Right lung (tissue), 5 donors: ENCODE results near the gene TMEM52. TPM values are rescaled to one million over a fixed set of nuclear protein-coding genes. Genes with fewer than 3 reads are reported as not detected.
"Not testable (repeated sequence)": the region's sequence is repeated elsewhere in the genome, so short reads cannot be mapped to it uniquely, and the experiment has no call there.

Experiments
- DNase-seq, 2 donors: peaks; one replicate each; pipeline ENCODE4 v3.0.0-alpha.2; 2013
- polyA plus RNA-seq, 5 donors: library from polyadenylated mRNA; unstranded; fragments of 120-200 nt; gene quantifications; one replicate each; pipeline versions ENCODE4 v1.2.1 to v1.2.3, GENCODE V29; 2013; ENCODE audit warnings: inconsistent platforms in 1 of 5, low replicate concordance in 1 of 5; ENCODE audit not compliant: insufficient read length in 5 of 5, insufficient read depth in 1 of 5

TMEM52 gene
- polyA plus RNA-seq, 5 donors = 1.5 to 9.5 (median 2.3) TPM

GRCh38 chr1:1947493-1947892 lies 28.4 kb upstream of the TMEM52 start:
- DNase-seq = no peak

DNA sequence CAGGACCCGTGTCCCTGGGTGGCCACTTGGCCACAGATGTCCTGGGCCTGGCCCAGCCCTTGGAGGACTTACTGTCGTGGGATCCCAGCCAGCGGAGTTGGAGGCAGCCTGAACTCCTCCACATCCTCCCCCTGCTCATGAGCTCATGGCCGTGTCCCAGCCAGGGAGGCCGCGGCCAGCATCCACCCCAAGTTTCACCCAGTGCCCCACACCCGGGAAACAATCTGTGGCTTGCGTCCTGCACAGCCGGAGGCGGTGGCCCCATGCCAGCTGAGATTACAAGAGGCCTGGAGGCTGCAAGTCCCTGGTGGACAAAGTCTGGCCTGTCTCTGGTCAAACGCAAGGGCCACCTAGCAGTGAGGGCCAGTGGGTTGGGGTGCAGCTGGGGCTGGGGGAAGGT lies 27.5 kb upstream of the TMEM52 start:
- DNase-seq = peak; percentile 65 to 77

- DNase-seq = no peak
Measured at GRCh38 chr1:1945782-1946393, 26.8 kb upstream of the TMEM52 start.

GRCh38 chr1:1943834-1944570 lies 24.9 kb upstream of the TMEM52 start:
- peak in 1 of 2 donors; percentile 42 for DNase-seq

DNA sequence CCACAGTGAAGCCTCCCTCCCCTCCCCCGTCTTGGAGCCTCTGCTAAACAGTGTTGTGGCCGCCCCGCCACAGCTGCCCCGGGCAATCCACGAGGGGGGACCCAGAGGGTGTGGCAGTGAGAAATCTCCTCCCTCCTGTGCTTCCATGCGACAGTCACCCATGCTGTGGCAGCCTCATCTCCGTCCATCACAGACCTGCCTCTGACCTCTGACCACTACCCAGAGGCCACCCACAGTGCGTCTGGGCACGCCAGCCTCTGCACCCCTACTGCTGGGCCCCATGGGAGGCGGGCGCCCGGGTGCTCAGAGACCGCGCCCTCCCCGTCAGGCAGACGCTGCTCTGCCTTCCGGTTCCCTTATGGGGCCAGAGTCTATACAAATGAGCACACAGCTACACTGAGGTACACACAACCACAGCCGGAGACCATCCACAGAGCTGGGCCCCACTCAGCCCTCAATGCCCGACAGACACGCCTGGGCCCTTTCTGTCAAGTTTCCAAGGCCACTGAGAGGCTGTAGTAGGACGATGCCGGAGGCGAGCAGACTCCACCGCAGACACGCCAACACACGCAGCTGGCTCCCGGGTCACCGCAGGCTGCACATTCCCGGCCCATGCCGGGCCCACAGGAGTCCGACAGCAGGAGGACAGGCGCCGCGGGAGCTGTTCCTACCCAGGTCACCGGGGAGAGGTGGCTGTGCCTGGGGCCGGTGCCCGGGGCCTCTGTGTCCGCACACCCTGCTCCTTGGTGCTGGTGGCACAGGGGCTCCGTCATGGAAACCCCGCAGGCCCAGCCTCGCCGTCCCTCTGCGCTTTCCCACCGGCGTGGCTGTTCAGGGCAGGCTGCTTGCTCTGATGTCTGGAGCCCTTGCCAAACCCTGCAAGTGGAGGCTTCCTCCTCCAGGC lies 23.9 kb upstream of the TMEM52 start:
- DNase-seq = no peak

- no peak for DNase-seq
Measured at GRCh38 chr1:1941868-1942752, 23.0 kb upstream of the TMEM52 start.

GRCh38 chr1:1941211-1941841 lies 22.2 kb upstream of the TMEM52 start:
- no peak for DNase-seq

DNA sequence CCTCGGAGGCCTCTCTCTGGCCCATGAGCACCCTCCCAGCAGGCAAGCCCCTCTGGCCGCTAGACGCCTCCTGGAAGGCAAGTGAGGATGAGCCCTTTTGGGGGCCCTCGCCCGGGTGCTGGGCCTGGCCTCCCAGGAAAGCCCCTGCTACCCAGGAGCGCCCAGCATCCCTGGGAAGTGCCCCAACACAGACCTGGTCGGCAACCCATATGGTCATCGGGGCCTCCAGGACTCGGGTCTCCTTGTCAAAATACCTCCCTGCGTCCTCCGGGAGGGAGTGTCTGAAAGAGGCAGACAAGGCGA lies 21.0 kb upstream of the TMEM52 start:
- DNase-seq = no peak

GRCh38 chr1:1939296-1940122 lies 20.4 kb upstream of the TMEM52 start:
- no peak for DNase-seq

DNA sequence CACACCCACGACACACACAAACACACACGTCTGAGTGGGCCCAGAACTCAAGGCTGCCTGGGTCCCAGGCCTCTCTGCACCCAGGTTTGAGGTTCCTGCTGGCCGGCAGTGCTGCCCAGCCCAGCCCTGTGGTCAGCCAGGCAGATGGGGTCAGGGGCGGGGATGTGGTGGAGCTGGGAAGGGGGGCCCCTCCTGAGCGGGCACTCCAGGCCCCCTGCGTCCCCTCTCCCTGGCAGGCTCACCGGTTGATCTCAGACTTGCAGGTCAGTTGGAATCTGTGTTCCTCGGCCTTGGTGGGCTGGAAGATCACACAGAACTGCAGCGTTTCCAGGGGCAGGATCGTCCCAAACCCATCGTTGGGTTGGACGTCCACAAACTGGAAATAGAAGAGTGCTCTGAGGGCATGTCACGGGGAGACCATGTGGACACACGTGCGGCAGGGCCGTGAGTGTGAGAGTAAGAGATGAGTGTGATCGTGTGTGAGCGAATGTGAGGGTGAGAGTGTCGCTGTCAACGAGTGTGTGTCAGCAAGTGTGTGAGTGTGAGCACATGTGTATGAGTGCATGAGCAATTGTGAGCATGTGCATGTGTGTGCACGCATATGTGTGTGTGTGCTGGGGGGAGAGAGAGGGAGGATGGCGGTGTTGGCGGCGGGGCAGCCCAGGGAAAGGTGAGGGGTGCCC lies 19.7 kb upstream of the TMEM52 start:
- DNase-seq = no peak

GRCh38 chr1:1938276-1938573 lies 19.1 kb upstream of the TMEM52 start:
- no peak for DNase-seq

DNA sequence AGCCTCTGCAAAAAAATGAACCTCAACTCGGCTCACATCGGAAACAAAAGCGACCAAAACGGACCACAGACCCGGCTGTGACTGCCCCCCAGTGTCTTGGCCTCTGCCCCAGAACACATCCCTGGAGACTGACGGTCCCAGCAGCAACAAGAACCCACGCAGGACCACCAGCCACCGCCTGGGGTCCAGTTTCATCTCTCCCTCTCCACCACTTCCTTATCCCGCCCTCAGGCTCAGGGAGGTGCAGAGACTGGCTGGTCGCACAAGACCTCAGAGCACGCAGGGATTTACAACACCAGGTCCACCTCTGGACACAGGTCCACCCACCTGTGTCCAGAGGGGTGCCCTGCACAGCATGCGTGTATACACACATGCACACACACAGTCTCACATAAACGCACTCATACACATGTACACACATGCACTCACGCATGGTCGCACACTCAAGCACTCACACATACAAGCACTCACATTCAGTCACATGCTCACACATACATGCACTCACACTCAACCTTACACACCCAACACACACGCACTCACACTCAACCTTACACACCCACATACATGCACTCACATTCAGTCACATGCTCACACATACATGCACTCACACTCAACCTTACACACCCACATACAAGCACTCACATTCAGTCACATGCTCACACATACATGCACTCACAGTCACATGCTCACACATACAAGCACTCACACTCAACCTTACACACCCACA lies 18.6 kb upstream of the TMEM52 start:
- DNase-seq = no peak

DNA sequence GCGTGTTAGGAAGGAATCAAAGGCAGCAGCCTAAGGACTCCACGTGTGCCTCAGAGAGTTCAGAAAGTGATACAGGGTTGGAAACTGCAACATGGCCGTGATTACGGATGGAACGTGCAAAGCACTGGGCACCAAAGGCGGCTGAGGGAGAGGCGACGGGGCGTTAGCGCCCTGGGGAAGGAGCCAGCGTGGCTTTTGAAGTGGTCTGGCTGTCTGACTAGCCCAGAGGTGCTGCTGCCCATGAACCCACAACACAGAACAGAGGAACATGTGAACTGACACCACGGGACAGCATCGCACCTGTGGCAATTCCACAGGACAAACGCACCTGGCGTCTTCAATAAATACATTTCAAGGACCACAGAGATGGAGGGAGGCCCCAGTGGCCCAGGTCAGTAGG lies 18.0 kb upstream of the TMEM52 start:
- no peak for DNase-seq

DNA sequence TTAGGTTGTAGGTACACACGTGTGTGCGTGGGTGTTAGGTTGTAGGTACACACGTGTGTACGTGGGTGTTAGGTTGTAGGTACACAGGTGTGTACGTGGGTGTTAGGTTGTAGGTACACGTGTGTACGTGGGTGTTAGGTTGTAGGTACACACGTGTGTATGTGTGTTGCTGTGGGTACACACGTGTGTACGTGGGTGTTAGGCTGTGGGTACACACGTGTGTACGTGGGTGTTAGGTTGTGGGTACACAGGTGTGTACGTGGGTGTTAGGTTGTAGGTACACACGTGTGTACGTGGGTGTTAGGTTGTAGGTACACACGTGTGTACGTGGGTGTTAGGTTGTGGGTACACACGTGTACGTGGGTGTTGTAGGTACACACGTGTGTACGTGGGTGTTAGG lies 15.8 kb upstream of the TMEM52 start:
- DNase-seq = not testable (repeated sequence)

DNA sequence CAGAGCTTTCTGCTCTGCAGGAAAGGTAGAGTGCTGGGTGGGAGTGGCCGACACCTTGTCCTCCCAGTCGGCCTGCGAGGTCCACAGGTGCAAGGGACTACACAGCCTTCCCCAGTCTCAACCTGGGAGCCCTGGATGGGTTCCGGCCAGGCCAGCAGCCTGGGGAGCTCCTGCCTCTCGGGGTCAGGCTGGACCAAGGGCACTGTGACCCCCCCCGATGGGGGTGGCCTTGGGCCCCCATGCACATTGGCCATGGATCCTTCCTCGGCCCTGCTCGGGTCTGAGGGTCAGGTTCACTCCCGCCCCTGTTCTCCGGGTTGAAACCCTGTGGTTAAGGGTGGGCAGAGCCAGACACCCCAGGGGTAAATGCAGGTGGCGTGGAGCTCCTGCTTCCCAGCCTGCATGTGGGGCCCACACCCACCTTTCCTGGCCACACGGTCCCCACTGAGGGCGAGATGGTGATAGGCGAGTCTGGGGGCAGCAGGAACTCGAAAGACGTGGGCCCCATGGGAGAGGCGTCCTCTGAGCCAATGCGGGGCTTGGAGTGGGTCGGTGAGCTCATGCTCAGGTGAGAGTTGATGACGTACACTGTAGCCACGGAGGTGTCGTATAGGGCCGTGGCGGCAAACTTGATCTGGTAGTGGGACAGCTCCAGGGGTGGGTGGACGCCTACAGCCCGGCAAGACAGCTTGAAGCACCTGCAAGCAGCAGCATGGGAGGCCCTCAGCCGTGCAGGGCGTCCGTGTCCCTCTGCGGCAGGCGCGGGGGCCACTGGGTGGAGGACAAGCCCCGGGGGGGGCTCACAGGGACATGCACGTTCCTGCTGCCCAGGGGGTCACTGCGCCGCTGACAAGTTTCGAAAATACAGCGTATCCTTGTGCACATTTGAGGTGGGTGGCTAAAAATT lies 10.8 kb upstream of the TMEM52 start:
- DNase-seq = no peak

- DNase-seq = no peak
Measured at GRCh38 chr1:1929102-1929638, 10.1 kb upstream of the TMEM52 start.

GRCh38 chr1:1928231-1929101 lies 9.4 kb upstream of the TMEM52 start:
- no peak for DNase-seq
